ENCODE data around the gene DDC. TPM values are rescaled to one million over a fixed set of nuclear protein-coding genes. Genes with fewer than 3 reads are reported as not detected.
A peak's percentile ranks its signal among the peaks of the same experiment; 100 is the strongest.

Gene DDC
- total RNA-seq, 3 donors from 2014 or later (not counting 1 experiment from before 2014, with no cell fraction given) = not detected

GRCh38 chr7:50492770-50493519, 72.3 kb downstream of the DDC start:
- DNase-seq (no peak), ATAC-seq (peak in 1 of 3 donors; percentile 28)
- Mint-ChIP-seq H3K9me3 (no peaks in the 10 kb centered on the region), H3K36me3 (no peaks in the 10 kb centered on the region), H3K4me3 (no peak overlapping the region), H3K27ac (no peak overlapping the region), H3K27me3 (ENCODE audit: low read depth in 2 of 2) (peaks cover 20 to 27% of the 10 kb centered on the region in 2 donors), H3K4me1 (no peaks in the 10 kb centered on the region)
- Histone ChIP-seq H3K4me3 (ENCODE audit: low read length) (no peak overlapping the region), H3K9me3 (ENCODE audit: control insufficient read depth, insufficient read depth, low read length) (no peaks in the 10 kb centered on the region), H3K36me3 (ENCODE audit: control insufficient read depth, insufficient read depth, low read length) (no peaks in the 10 kb centered on the region), H3K27me3 (ENCODE audit: control insufficient read depth, insufficient read depth, low read length) (no peaks in the 10 kb centered on the region), H3K4me1 (ENCODE audit: control insufficient read depth, insufficient read depth, low read length) (no peaks in the 10 kb centered on the region), H3K27ac (ENCODE audit: low read length) (no peak overlapping the region)
- intact Hi-C loops (cut with micrococcal nuclease) = no loop called here
- 93% methylated on average over 30 of the region's 30 CpGs for WGBS (ENCODE audit: insufficient coverage)
- TF ChIP-seq CTCF (IDR thresholded peaks at IDR 0.05) = no peak

- Histone ChIP-seq H3K4me3 (ENCODE audit: low read length) (no peak overlapping the region), H3K27ac (ENCODE audit: low read length) (no peak overlapping the region), H3K27me3 (ENCODE audit: control insufficient read depth, insufficient read depth, low read length) (no peaks in the 10 kb centered on the region), H3K9me3 (ENCODE audit: control insufficient read depth, insufficient read depth, low read length) (no peaks in the 10 kb centered on the region), H3K4me1 (ENCODE audit: control insufficient read depth, insufficient read depth, low read length) (no peaks in the 10 kb centered on the region), H3K36me3 (ENCODE audit: control insufficient read depth, insufficient read depth, low read length) (no peaks in the 10 kb centered on the region)
- ATAC-seq = no peak
- DNase-seq = no peak
- intact Hi-C loops (cut with micrococcal nuclease) = no loop called here
- Mint-ChIP-seq H3K27me3 (ENCODE audit: low read depth in 2 of 2) (peaks cover 10 to 20% of the 10 kb centered on the region in 2 donors), H3K4me3 (no peak overlapping the region), H3K27ac (no peak overlapping the region), H3K4me1 (no peaks in the 10 kb centered on the region), H3K9me3 (no peaks in the 10 kb centered on the region), H3K36me3 (no peaks in the 10 kb centered on the region)
- 86% methylated on average over 1 of the region's 1 CpG for WGBS (ENCODE audit: insufficient coverage)
- no peak for TF ChIP-seq CTCF (IDR thresholded peaks at IDR 0.05)
Observed at GRCh38 chr7:50491943-50492342, 73.3 kb downstream of the DDC start.

GRCh38 chr7:50491209-50491608, 74.0 kb downstream of the DDC start:
- intact Hi-C loops (cut with micrococcal nuclease) = no loop called here

More at GRCh38 chr7:50491209-50491608, 74.0 kb downstream of the DDC start:
- no peaks in the 10 kb centered on the region for H3K36me3 ChIP-seq (ENCODE audit: control insufficient read depth, insufficient read depth, low read length)
- no peak overlapping the region for H3K4me3 ChIP-seq (ENCODE audit: low read length)
- ATAC-seq = no peak
- no peak overlapping the region for H3K27ac Mint-ChIP-seq
- no peaks in the 10 kb centered on the region for H3K9me3 Mint-ChIP-seq
- no peak overlapping the region for H3K4me3 Mint-ChIP-seq
- no peaks in the 10 kb centered on the region for H3K36me3 Mint-ChIP-seq
- no peak for TF ChIP-seq CTCF (IDR thresholded peaks at IDR 0.05)
- no peaks in the 10 kb centered on the region for H3K4me1 Mint-ChIP-seq
- peaks cover 7 to 17% of the 10 kb centered on the region in 2 donors for H3K27me3 Mint-ChIP-seq (ENCODE audit: low read depth in 2 of 2)
- no peaks in the 10 kb centered on the region for H3K4me1 ChIP-seq (ENCODE audit: control insufficient read depth, insufficient read depth, low read length)
- H3K9me3 ChIP-seq (ENCODE audit: control insufficient read depth, insufficient read depth, low read length) = no peaks in the 10 kb centered on the region
- no peak for DNase-seq
- H3K27ac ChIP-seq (ENCODE audit: low read length) = no peak overlapping the region
- no peaks in the 10 kb centered on the region for H3K27me3 ChIP-seq (ENCODE audit: control insufficient read depth, insufficient read depth, low read length)
- 62% methylated on average over 3 of the region's 5 CpGs for WGBS (ENCODE audit: insufficient coverage)
